Liver (tissue), 9 donors: Measurements from ENCODE around the gene AP4B1. TPM values are rescaled to one million over a fixed set of nuclear protein-coding genes. Genes with fewer than 3 reads are reported as not detected.

ENCODE experiments used
- DNase-seq: peaks from one replicate; pipeline ENCODE4 v3.0.0-alpha.2; 2017; ENCODE audit warnings: low spot score
- H3K27ac ChIP-seq, 2 donors: one replicate each; pipeline ENCODE4 v1.7.0; 2013; ENCODE audit warnings: inconsistent platforms in 2 of 2, low read length in 2 of 2, control low read depth in 1 of 2, low read depth in 1 of 2, mild to moderate bottlenecking in 1 of 2
- H3K27me3 ChIP-seq, 4 donors: one replicate each; pipeline versions ENCODE4 v1.6.1 to v1.7.0; 2013; ENCODE audit warnings: low read length in 3 of 4, inconsistent platforms in 1 of 4, mild to moderate bottlenecking in 1 of 4, moderate library complexity in 1 of 4; ENCODE audit not compliant: control insufficient read depth in 4 of 4, insufficient read depth in 4 of 4
- H3K36me3 ChIP-seq, 4 donors: one replicate each; pipeline versions ENCODE4 v1.6.1 to v1.7.0; 2013; ENCODE audit warnings: low read length in 3 of 4, mild to moderate bottlenecking in 3 of 4, low read depth in 1 of 4, moderate library complexity in 1 of 4; ENCODE audit not compliant: control insufficient read depth in 4 of 4, insufficient read depth in 3 of 4
- H3K4me1 ChIP-seq, 4 donors: one replicate each; pipeline versions ENCODE4 v1.6.1 to v1.7.0; 2013; ENCODE audit warnings: low read length in 3 of 4, mild to moderate bottlenecking in 3 of 4, moderate library complexity in 1 of 4; ENCODE audit not compliant: control insufficient read depth in 4 of 4, insufficient read depth in 4 of 4
- H3K4me3 ChIP-seq, 3 donors: one replicate each; pipeline versions ENCODE4 v1.6.1 to v1.7.0; 2013; ENCODE audit warnings: low read length in 3 of 3, control low read depth in 1 of 3, low read depth in 1 of 3, mild to moderate bottlenecking in 1 of 3
- H3K9ac ChIP-seq, 2 donors: one replicate each; pipeline ENCODE4 v1.7.0; 2013; ENCODE audit warnings: low read length in 2 of 2, mild to moderate bottlenecking in 2 of 2, moderate library complexity in 2 of 2, control low read depth in 1 of 2, low read depth in 1 of 2
- H3K9me3 ChIP-seq, 4 donors: one replicate each; pipeline versions ENCODE4 v1.6.1 to v1.7.0; 2013; ENCODE audit warnings: low read length in 3 of 4; ENCODE audit not compliant: control insufficient read depth in 4 of 4
- CTCF ChIP-seq: fragments of 150-350 bp; IDR thresholded peaks from 2 replicates; pipeline ENCODE4 v1.5.1; 2017; ENCODE audit warnings: improper control_type of control experiment, low read depth, low read length; ENCODE audit not compliant: missing input control
- EGR1 ChIP-seq, 2 donors: IDR thresholded peaks; 2 replicates each; pipeline ENCODE4 v1.6.1; 2016 to 2018; ENCODE audit warnings: antibody characterized with exemption in 2 of 2, low read depth in 2 of 2
- FOXA1 ChIP-seq: IDR thresholded peaks from 2 replicates; pipeline ENCODE4 v1.6.1; 2016; ENCODE audit warnings: antibody characterized with exemption
- FOXA2 ChIP-seq: IDR thresholded peaks from 2 replicates; pipeline ENCODE4 v1.6.1; 2016; ENCODE audit warnings: antibody characterized with exemption
- GABPA ChIP-seq, 2 donors: IDR thresholded peaks in 1 of 2; conservative IDR thresholded peaks in 1 of 2; 2 replicates each; pipeline ENCODE4 v1.6.1; 2016; ENCODE audit warnings: antibody characterized with exemption in 2 of 2, mild to moderate bottlenecking in 1 of 2, moderate library complexity in 1 of 2
- MAX ChIP-seq: IDR thresholded peaks from 2 replicates; pipeline ENCODE4 v1.6.1; 2016; ENCODE audit warnings: antibody characterized with exemption
- RAD21 ChIP-seq, 2 donors: IDR thresholded peaks; 2 replicates each; pipeline ENCODE4 v1.6.1; 2016; ENCODE audit warnings: antibody characterized with exemption in 2 of 2, mild to moderate bottlenecking in 2 of 2
- SP1 ChIP-seq: IDR thresholded peaks from 2 replicates; pipeline ENCODE4 v1.6.1; 2018; ENCODE audit warnings: antibody characterized with exemption, mild to moderate bottlenecking
- ZBTB33 ChIP-seq: IDR thresholded peaks from 2 replicates; pipeline ENCODE4 v1.6.1; 2016; ENCODE audit warnings: antibody characterized with exemption
- WGBS: extraction: QIAGEN DNeasy Blood & Tissue Kit; methylation state at CpG from one replicate; pipeline ENCODE4 v1.1.7; 2013; 5-methylcytosine and 5-hydroxymethylcytosine counted together
- polyA plus RNA-seq, 2 donors: library from polyadenylated mRNA; stranded (reverse) in 1 of 2; unstranded in 1 of 2; fragments of 200-250 nt in 1 of 2; fragments of >200 nt in 1 of 2; fragmentation: Nextera tagmentation in 1 of 2; extraction: Ambion mirVana in 1 of 2; gene quantifications; one replicate each; pipeline versions ENCODE4 v1.2.1 to v1.2.3, GENCODE V29; 2013 to 2015
- total RNA-seq, 2 donors: library from RNA; depleted of rRNA; stranded (reverse); fragments of >200 nt; gene quantifications; one replicate each; pipeline ENCODE4 v1.2.3, GENCODE V29; 2014
- TF ChIP-seq, protein P1 (sequence below): IDR thresholded peaks from 2 replicates; pipeline ENCODE4 v1.6.1; 2016; ENCODE audit warnings: antibody characterized with exemption, mild to moderate bottlenecking
- donor health status: healthy.
- donor health status: healthy.
- donor health status: healthy.
- donor health status: healthy.
- donor health status: healthy.

AP4B1 gene
- total and polyA plus RNA-seq, 4 donors: 4.3 to 10.6 (median 7.0) TPM

DNA sequence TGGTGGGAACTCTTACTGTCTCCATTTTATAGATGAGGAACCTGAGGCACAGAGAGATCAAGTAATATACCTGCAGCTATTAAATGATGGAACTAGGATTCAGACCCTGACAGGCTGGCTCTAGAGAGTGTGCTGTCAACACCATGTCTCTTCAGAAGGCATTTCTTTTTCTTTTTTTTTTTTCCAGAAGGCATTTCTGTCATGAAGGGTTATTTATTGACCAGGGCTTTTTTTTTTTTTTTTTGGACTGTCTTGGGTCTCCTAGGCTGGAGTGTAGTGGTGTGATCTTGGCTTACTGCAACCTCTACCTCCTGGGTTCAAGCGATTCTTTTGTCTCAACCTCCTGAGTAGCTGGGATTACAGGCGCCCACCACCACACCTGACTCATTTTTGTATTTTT is 47.1 kb upstream of the AP4B1 start:
- H3K4me1 ChIP-seq: peaks cover 2 to 19% (median 15%) of the 10 kb centered on the region in 4 donors
- no peak overlapping the region for H3K4me3 ChIP-seq
- WGBS: 97% methylated on average over 2 of the region's 2 CpGs
- H3K9me3 ChIP-seq: no peaks in the 10 kb centered on the region
- no peak for DNase-seq
- no peak overlapping the region for H3K27ac ChIP-seq
- TF ChIP-seq SP1: no peak
- TF ChIP-seq FOXA2: no peak
- H3K36me3 ChIP-seq: peaks cover 2 to 11% (median 6%) of the 10 kb centered on the region in 4 donors
- no peaks in the 10 kb centered on the region for H3K27me3 ChIP-seq
- H3K9ac ChIP-seq: no peak overlapping the region

DNA sequence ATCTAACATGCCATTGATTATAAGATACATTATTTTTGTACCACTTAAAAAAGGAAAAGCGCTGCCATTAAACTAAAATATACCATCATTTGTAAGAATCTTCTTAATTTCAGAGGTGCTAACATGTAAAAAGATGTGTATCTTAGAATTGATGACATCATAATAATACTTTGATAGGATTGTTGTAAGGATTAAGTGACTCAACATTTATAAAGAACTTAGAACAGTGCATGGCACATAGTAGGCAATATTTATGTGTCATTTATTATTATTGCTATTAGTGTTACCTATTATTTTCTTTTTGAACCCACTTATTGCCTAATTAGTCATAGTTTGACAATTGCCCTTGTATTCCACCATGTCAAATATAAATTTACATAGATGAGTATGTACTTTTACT is 46.3 kb upstream of the AP4B1 start:
- TF ChIP-seq, protein P1, sequence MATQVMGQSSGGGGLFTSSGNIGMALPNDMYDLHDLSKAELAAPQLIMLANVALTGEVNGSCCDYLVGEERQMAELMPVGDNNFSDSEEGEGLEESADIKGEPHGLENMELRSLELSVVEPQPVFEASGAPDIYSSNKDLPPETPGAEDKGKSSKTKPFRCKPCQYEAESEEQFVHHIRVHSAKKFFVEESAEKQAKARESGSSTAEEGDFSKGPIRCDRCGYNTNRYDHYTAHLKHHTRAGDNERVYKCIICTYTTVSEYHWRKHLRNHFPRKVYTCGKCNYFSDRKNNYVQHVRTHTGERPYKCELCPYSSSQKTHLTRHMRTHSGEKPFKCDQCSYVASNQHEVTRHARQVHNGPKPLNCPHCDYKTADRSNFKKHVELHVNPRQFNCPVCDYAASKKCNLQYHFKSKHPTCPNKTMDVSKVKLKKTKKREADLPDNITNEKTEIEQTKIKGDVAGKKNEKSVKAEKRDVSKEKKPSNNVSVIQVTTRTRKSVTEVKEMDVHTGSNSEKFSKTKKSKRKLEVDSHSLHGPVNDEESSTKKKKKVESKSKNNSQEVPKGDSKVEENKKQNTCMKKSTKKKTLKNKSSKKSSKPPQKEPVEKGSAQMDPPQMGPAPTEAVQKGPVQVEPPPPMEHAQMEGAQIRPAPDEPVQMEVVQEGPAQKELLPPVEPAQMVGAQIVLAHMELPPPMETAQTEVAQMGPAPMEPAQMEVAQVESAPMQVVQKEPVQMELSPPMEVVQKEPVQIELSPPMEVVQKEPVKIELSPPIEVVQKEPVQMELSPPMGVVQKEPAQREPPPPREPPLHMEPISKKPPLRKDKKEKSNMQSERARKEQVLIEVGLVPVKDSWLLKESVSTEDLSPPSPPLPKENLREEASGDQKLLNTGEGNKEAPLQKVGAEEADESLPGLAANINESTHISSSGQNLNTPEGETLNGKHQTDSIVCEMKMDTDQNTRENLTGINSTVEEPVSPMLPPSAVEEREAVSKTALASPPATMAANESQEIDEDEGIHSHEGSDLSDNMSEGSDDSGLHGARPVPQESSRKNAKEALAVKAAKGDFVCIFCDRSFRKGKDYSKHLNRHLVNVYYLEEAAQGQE: no peak
- TF ChIP-seq CTCF (no peak), EGR1 (IDR thresholded peaks at IDR 0.05; ENCODE audit: low read depth in 2 of 2) (no peak), FOXA1 (no peak), FOXA2 (no peak), GABPA (IDR thresholded peaks at IDR 0.05 in 1 of 2, conservative IDR thresholded peaks at IDR 0.05 in 1 of 2) (no peak), MAX (no peak), RAD21 (IDR thresholded peaks at IDR 0.05) (no peak), ZBTB33 (no peak)
- peaks cover 2 to 26% (median 19%) of the 10 kb centered on the region in 4 donors for H3K4me1 ChIP-seq
- WGBS: 99% methylated on average over 1 of the region's 1 CpG

More for the DNA sequence above, 46.3 kb upstream of the AP4B1 start:
- no peaks in the 10 kb centered on the region for H3K9me3 ChIP-seq
- no peak overlapping the region for H3K4me3 ChIP-seq
- no peak overlapping the region for H3K27ac ChIP-seq
- no peak overlapping the region for H3K9ac ChIP-seq
- peaks cover 2 to 6% (median 4%) of the 10 kb centered on the region in 4 donors for H3K36me3 ChIP-seq
- no peaks in the 10 kb centered on the region for H3K27me3 ChIP-seq
- DNase-seq: no peak
